ENCODE results near the gene RTEL1.
A peak's percentile ranks its signal among the peaks of the same experiment; 100 is the strongest.

RTEL1 gene

GRCh38 chr20:63619505-63619904 is 38.6 kb upstream of the RTEL1 start:
- Histone ChIP-seq H3K9me3 (no peaks in the 10 kb centered on the region), H3K4me3 (ENCODE audit: low read depth, low read length) (no peak overlapping the region), H3K4me1 (no peaks in the 10 kb centered on the region), H3K27me3 (no peaks in the 10 kb centered on the region), H3K36me3 (peaks cover 24% of the 10 kb centered on the region)
- no peak for TF ChIP-seq CTCF (IDR thresholded peaks at IDR 0.05; ENCODE audit: low read depth, low read length)
- DNase-seq: no peak

- H3K4me3 ChIP-seq (ENCODE audit: low read depth, low read length): no peak overlapping the region
These were observed 37.1 kb upstream of the RTEL1 start for GRCh38 chr20:63620991-63621390.

GRCh38 chr20:63622096-63622495 is 36.0 kb upstream of the RTEL1 start:
- DNase-seq: no peak
- Histone ChIP-seq H3K27me3 (no peaks in the 10 kb centered on the region), H3K4me3 (ENCODE audit: low read depth, low read length) (no peak overlapping the region), H3K36me3 (peaks cover 16% of the 10 kb centered on the region), H3K4me1 (no peaks in the 10 kb centered on the region; the same call in 1 of the 2 replicates), H3K9me3 (no peaks in the 10 kb centered on the region)
- TF ChIP-seq CTCF (IDR thresholded peaks at IDR 0.05; ENCODE audit: low read depth, low read length): no peak

More at GRCh38 chr20:63620991-63621390, 37.1 kb upstream of the RTEL1 start:
- no peaks in the 10 kb centered on the region for H3K27me3 ChIP-seq
- H3K9me3 ChIP-seq: no peaks in the 10 kb centered on the region
- H3K36me3 ChIP-seq: peaks cover 16% of the 10 kb centered on the region
- no peaks in the 10 kb centered on the region; the same call in 1 of the 2 replicates for H3K4me1 ChIP-seq
- DNase-seq: no peak
- no peak for TF ChIP-seq CTCF (IDR thresholded peaks at IDR 0.05; ENCODE audit: low read depth, low read length)

- no peak for DNase-seq
- Histone ChIP-seq H3K4me3 (ENCODE audit: low read depth, low read length) (no peak overlapping the region), H3K27me3 (no peaks in the 10 kb centered on the region), H3K36me3 (peaks cover 19% of the 10 kb centered on the region), H3K4me1 (no peaks in the 10 kb centered on the region; the same call in 1 of the 2 replicates), H3K9me3 (no peaks in the 10 kb centered on the region)
- TF ChIP-seq CTCF (IDR thresholded peaks at IDR 0.05; ENCODE audit: low read depth, low read length): no peak
These were observed 35.4 kb upstream of the RTEL1 start for GRCh38 chr20:63622732-63623131.

- Histone ChIP-seq H3K36me3 (peaks cover 4% of the 10 kb centered on the region; the same call in 1 of the 2 replicates), H3K9me3 (no peaks in the 10 kb centered on the region), H3K4me1 (no peaks in the 10 kb centered on the region; the same call in 1 of the 2 replicates), H3K27me3 (no peaks in the 10 kb centered on the region), H3K4me3 (ENCODE audit: low read depth, low read length) (no peak overlapping the region)
- DNase-seq: no peak
- 0 out of 2 replicates have a peak, but pooled peaks have one; percentile 9 for TF ChIP-seq CTCF (IDR thresholded peaks at IDR 0.05; ENCODE audit: low read depth, low read length)
These were observed 33.6 kb upstream of the RTEL1 start for GRCh38 chr20:63624486-63624885.

GRCh38 chr20:63625771-63626423 is 32.2 kb upstream of the RTEL1 start:
- H3K27me3 ChIP-seq: no peaks in the 10 kb centered on the region
- no peaks in the 10 kb centered on the region; the same call in 1 of the 2 replicates for H3K4me1 ChIP-seq
- no peak for TF ChIP-seq CTCF (IDR thresholded peaks at IDR 0.05; ENCODE audit: low read depth, low read length)
- H3K4me3 ChIP-seq (ENCODE audit: low read depth, low read length): peak overlapping the region; percentile 79
- peak; percentile 42 for DNase-seq
- no peaks in the 10 kb centered on the region for H3K9me3 ChIP-seq
- peaks cover 4% of the 10 kb centered on the region; the same call in 1 of the 2 replicates for H3K36me3 ChIP-seq
